OCI-LY1 (cell line): ENCODE data around the gene DLG5.

ENCODE experiments used
- EZH2 ChIP-seq: fragments of 200-600 bp; sonication (generic), shearing (Covaris generic); IDR thresholded peaks from 2 replicates; pipeline ENCODE4 v1.8.0; 2017; ENCODE audit warnings: borderline replicate concordance, mixed run types, mild to moderate bottlenecking, antibody characterized with exemption, low read length, moderate library complexity, mixed read lengths
- TF ChIP-seq, protein P1 (sequence below): fragments of 200-600 bp; sonication (generic), shearing (Covaris generic); IDR thresholded peaks from 2 replicates; pipeline ENCODE4 v1.5.1; 2017; ENCODE audit warnings: mild to moderate bottlenecking, antibody characterized with exemption, low read length, moderate library complexity, mixed read lengths

DNA sequence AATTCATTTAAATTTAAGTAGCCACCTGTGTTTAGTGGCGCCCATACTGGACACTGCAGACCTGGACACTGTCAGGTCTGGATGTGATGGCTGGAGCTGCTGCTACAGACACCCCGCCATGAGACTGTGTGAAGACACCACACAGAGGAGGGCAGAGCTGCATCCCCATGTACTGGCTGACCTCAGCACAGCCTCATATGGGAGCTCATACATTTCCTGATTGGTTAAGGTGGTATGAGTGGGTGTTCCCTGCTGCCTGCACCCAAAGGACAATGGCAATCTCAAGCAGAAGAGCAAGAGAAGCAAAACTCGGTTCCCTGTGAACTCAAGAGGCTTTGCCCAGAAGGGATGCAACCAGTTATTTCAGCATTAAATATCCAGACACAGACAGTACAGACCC, 60.0 kb downstream of the DLG5 start:
- TF ChIP-seq, protein P1, sequence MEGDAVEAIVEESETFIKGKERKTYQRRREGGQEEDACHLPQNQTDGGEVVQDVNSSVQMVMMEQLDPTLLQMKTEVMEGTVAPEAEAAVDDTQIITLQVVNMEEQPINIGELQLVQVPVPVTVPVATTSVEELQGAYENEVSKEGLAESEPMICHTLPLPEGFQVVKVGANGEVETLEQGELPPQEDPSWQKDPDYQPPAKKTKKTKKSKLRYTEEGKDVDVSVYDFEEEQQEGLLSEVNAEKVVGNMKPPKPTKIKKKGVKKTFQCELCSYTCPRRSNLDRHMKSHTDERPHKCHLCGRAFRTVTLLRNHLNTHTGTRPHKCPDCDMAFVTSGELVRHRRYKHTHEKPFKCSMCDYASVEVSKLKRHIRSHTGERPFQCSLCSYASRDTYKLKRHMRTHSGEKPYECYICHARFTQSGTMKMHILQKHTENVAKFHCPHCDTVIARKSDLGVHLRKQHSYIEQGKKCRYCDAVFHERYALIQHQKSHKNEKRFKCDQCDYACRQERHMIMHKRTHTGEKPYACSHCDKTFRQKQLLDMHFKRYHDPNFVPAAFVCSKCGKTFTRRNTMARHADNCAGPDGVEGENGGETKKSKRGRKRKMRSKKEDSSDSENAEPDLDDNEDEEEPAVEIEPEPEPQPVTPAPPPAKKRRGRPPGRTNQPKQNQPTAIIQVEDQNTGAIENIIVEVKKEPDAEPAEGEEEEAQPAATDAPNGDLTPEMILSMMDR = no peak
- no peak for TF ChIP-seq EZH2
